ENCODE results near the gene PBX3. TPM values are rescaled to one million over a fixed set of nuclear protein-coding genes. Genes with fewer than 3 reads are reported as not detected.

PBX3 gene
- total and polyA plus RNA-seq, 10 donors, result 7.2 to 58.4 (median 34.1) TPM

- Histone ChIP-seq H3K9me3 (no peaks in the 10 kb centered on the region), H3K36me3 (no peaks in the 10 kb centered on the region), H3K4me3 (no peak overlapping the region), H3K27ac (no peak overlapping the region), H3K4me1 (no peaks in the 10 kb centered on the region), H3K27me3 (replicated peaks in 1 of 7) (peaks cover 0 to 20% (median 0%) of the 10 kb centered on the region in 7 donors)
- 77 to 91% (median 84%) methylated on average over 17 of the region's 17 CpGs for whole genome bisulfite sequencing, 5 donors
- TF ChIP-seq POLR2AphosphoS5 (IDR thresholded peaks at IDR 0.05), result no peak
- TF ChIP-seq, protein P1, sequence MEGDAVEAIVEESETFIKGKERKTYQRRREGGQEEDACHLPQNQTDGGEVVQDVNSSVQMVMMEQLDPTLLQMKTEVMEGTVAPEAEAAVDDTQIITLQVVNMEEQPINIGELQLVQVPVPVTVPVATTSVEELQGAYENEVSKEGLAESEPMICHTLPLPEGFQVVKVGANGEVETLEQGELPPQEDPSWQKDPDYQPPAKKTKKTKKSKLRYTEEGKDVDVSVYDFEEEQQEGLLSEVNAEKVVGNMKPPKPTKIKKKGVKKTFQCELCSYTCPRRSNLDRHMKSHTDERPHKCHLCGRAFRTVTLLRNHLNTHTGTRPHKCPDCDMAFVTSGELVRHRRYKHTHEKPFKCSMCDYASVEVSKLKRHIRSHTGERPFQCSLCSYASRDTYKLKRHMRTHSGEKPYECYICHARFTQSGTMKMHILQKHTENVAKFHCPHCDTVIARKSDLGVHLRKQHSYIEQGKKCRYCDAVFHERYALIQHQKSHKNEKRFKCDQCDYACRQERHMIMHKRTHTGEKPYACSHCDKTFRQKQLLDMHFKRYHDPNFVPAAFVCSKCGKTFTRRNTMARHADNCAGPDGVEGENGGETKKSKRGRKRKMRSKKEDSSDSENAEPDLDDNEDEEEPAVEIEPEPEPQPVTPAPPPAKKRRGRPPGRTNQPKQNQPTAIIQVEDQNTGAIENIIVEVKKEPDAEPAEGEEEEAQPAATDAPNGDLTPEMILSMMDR (IDR thresholded peaks at IDR 0.05 in 8 of 11, conservative IDR thresholded peaks at IDR 0.05 in 3 of 11), result no peak
- no peak for TF ChIP-seq POLR2A (IDR thresholded peaks at IDR 0.05)
- intact Hi-C loops (cut with DNase I; ENCODE audit: low total_unique reads), result no loop called here
- no peak for DNase-seq
These were observed 251.8 kb downstream of the PBX3 start for GRCh38 chr9:125998837-125999503.

- Histone ChIP-seq H3K4me1 (no peaks in the 10 kb centered on the region), H3K36me3 (no peaks in the 10 kb centered on the region), H3K4me3 (no peak overlapping the region), H3K9me3 (no peaks in the 10 kb centered on the region), H3K27me3 (replicated peaks in 1 of 7) (peaks cover 0 to 20% (median 0%) of the 10 kb centered on the region in 7 donors), H3K27ac (no peak overlapping the region)
- intact Hi-C loops (cut with DNase I; ENCODE audit: low total_unique reads), result no loop called here
- no peak for DNase-seq
- TF ChIP-seq, protein P1 (IDR thresholded peaks at IDR 0.05 in 8 of 11, conservative IDR thresholded peaks at IDR 0.05 in 3 of 11), result no peak
- TF ChIP-seq POLR2A (IDR thresholded peaks at IDR 0.05), result no peak
- no peak for TF ChIP-seq POLR2AphosphoS5 (IDR thresholded peaks at IDR 0.05)
- WGBS, 5 donors, result 64 to 97% (median 79%) methylated on average over 2 of the region's 2 CpGs
These were observed 252.3 kb downstream of the PBX3 start for GRCh38 chr9:125999504-125999881.

- WGBS, 5 donors, result 89 to 94% (median 90%) methylated on average over 6 of the region's 6 CpGs
- TF ChIP-seq, protein P1 (IDR thresholded peaks at IDR 0.05 in 8 of 11, conservative IDR thresholded peaks at IDR 0.05 in 3 of 11), result no peak
- TF ChIP-seq POLR2A (IDR thresholded peaks at IDR 0.05), result no peak
- TF ChIP-seq POLR2AphosphoS5 (IDR thresholded peaks at IDR 0.05), result no peak
- Histone ChIP-seq H3K4me3 (no peak overlapping the region), H3K36me3 (no peaks in the 10 kb centered on the region), H3K27me3 (replicated peaks in 1 of 7) (peaks cover 0 to 17% (median 0%) of the 10 kb centered on the region in 7 donors), H3K27ac (no peak overlapping the region), H3K4me1 (no peaks in the 10 kb centered on the region), H3K9me3 (no peaks in the 10 kb centered on the region)
- intact Hi-C loops (cut with DNase I; ENCODE audit: low total_unique reads), result no loop called here
- no peak for DNase-seq
These were observed 253.1 kb downstream of the PBX3 start for GRCh38 chr9:126000256-126000655.

DNA sequence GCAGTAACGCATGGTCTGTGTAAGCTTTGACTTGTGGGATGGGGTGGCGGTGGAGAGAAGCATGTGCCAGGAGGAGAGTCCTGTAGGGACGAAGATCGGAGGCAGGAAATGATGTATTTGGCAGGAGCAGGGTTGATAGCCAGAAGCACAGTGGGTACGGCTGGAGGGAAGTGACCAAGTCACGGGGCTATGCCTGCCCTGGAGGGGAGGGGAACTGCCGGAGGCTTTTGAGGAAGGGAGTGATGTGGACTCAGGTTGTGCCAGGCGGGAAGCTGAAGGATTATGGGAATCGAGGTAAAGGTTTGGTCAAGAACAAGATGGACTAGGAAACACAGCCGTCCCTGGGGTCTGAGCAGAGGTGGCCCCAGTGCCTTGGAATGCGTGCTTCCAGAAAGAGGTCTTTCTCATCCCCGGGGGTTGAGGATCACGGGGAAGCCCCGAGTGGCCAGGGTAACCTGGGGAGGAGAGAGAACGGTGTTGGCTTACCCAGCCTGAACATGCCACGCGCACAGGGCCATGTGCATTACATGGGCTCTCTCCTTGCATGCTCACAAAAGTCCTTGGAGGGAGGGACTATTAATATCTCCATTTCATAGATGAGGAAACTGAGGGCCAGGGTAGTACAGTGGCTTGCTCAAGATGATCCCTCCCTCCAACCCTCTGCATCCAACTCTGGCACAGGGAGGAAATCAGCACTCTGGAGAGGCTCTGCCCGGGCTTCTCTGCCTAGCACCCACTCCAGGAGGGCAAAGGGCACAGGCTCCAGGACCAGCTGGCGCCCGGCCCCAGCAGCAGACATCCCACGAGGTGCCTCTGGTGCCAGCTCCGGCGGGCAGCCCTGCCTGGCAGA lies 253.8 kb downstream of the PBX3 start:
- intact Hi-C loops (cut with DNase I; ENCODE audit: low total_unique reads), result no loop called here
- Histone ChIP-seq H3K27me3 (replicated peaks in 1 of 7) (peaks cover 0 to 10% (median 0%) of the 10 kb centered on the region in 7 donors), H3K36me3 (no peaks in the 10 kb centered on the region), H3K4me3 (no peak overlapping the region), H3K4me1 (no peaks in the 10 kb centered on the region), H3K9me3 (no peaks in the 10 kb centered on the region), H3K27ac (no peak overlapping the region)
- DNase-seq, result no peak
- 64 to 74% (median 67%) methylated on average over 21 to 23 of the region's 23 CpGs for WGBS, 5 donors
- TF ChIP-seq POLR2A (IDR thresholded peaks at IDR 0.05) (no peak), POLR2AphosphoS5 (IDR thresholded peaks at IDR 0.05) (no peak)
- TF ChIP-seq, protein P1 (IDR thresholded peaks at IDR 0.05 in 8 of 11, conservative IDR thresholded peaks at IDR 0.05 in 3 of 11), result no peak
